Gastroesophageal sphincter (tissue), 4 donors: ENCODE measurements around the gene PITPNB. TPM values are rescaled to one million over a fixed set of nuclear protein-coding genes. Genes with fewer than 3 reads are reported as not detected.
A peak's percentile ranks its signal among the peaks of the same experiment; 100 is the strongest.

Experiments
- ATAC-seq: fragments of 150-250 bp; one replicate; pipeline ENCODE4 v1.9.1; 2016; ENCODE audit warnings: mild to moderate bottlenecking, moderate library complexity
- H3K27ac ChIP-seq, 4 donors: fragments of 200-600 bp; sonication (generic) in 3 of 4; 1 replicate in 3 of 4; 2 replicates in 1 of 4; pipeline ENCODE4 v1.5.1; 2016 to 2019
- H3K27me3 ChIP-seq: fragments of 200-600 bp; sonication (generic); one replicate; pipeline ENCODE4 v1.5.1; 2019
- H3K36me3 ChIP-seq, 2 donors: fragments of 200-600 bp; sonication (generic); one replicate each; pipeline ENCODE4 v1.5.1; 2019; ENCODE audit warnings: control low read depth in 1 of 2
- H3K4me1 ChIP-seq, 3 donors: fragments of 200-600 bp; sonication (generic); 1 replicate in 2 of 3; 2 replicates in 1 of 3; pipeline ENCODE4 v1.5.1; 2016 to 2019; ENCODE audit warnings: control low read depth in 2 of 3
- H3K4me3 ChIP-seq, 2 donors: fragments of 200-600 bp; sonication (generic); one replicate each; pipeline ENCODE4 v1.5.1; 2019; ENCODE audit warnings: mild to moderate bottlenecking in 1 of 2, moderate library complexity in 1 of 2
- H3K9me3 ChIP-seq, 3 donors: fragments of 200-600 bp; sonication (generic); one replicate each; pipeline ENCODE4 v1.5.1; 2017 to 2019; ENCODE audit warnings: control low read depth in 2 of 3
- CTCF ChIP-seq, 4 experiments: fragments of 200-600 bp in 2 of 4; fragments of 450-650 bp in 2 of 4; sonication (generic) in 1 of 4; IDR thresholded peaks; one replicate each; pipeline ENCODE4 v1.5.1; 2017 to 2019; ENCODE audit warnings: antibody characterized with exemption in 4 of 4, mild to moderate bottlenecking in 2 of 4, moderate library complexity in 2 of 4
- EP300 ChIP-seq: sonication (generic); formaldehyde crosslinking; IDR thresholded peaks from one replicate; pipeline ENCODE4 v1.6.1; 2017; ENCODE audit warnings: antibody characterized with exemption, mild to moderate bottlenecking
- POLR2A ChIP-seq, 2 donors: fragments of 450-650 bp; IDR thresholded peaks; one replicate each; pipeline ENCODE4 v1.6.1; 2017; ENCODE audit warnings: antibody characterized with exemption in 2 of 2, mild to moderate bottlenecking in 2 of 2, moderate library complexity in 1 of 2
- POLR2AphosphoS5 ChIP-seq: sonication (generic); formaldehyde crosslinking; IDR thresholded peaks from one replicate; pipeline ENCODE4 v1.6.1; 2017; ENCODE audit warnings: antibody characterized with exemption
- WGBS, 2 donors: methylation state at CpG; one replicate each; pipeline ENCODE4 v1.1.5; 2018; ENCODE audit warnings: low coverage in 1 of 2; 5-methylcytosine and 5-hydroxymethylcytosine counted together
- total RNA-seq, 4 donors: library from RNA; depleted of rRNA; stranded (reverse); fragments of >200 nt; gene quantifications; one replicate each; pipeline ENCODE4 v1.1.0, GENCODE V29; 2016

PITPNB gene
- total RNA-seq, 4 donors from 2014 or later = 62.8 to 103 (median 96.6) TPM

- H3K27ac ChIP-seq = peak overlapping the region; percentile 3 to 71 (median 60)
- H3K27me3 ChIP-seq = no peaks in the 10 kb centered on the region
- H3K4me1 ChIP-seq = peaks cover 6 to 56% (median 9%) of the 10 kb centered on the region in 3 donors
- TF ChIP-seq POLR2A (IDR thresholded peaks at IDR 0.05) = no peak
- no peak for TF ChIP-seq EP300
- no peak for TF ChIP-seq POLR2AphosphoS5
- no peak for TF ChIP-seq CTCF (IDR thresholded peaks at IDR 0.05)
- no peak overlapping the region for H3K4me3 ChIP-seq
- 5 to 21% methylated on average over 3 to 6 of the region's 6 CpGs for WGBS, 2 donors
- no peaks in the 10 kb centered on the region for H3K9me3 ChIP-seq
- H3K36me3 ChIP-seq = peaks cover 0 to 64% of the 10 kb centered on the region in 2 donors
- peak; percentile 39 for ATAC-seq
These were observed 69.0 kb downstream of the PITPNB start for GRCh38 chr22:27850000-27850521.

GRCh38 chr22:27848005-27848404 lies 71.1 kb downstream of the PITPNB start:
- TF ChIP-seq EP300 = no peak
- no peak for TF ChIP-seq CTCF (IDR thresholded peaks at IDR 0.05)
- no peak for TF ChIP-seq POLR2A (IDR thresholded peaks at IDR 0.05)
- TF ChIP-seq POLR2AphosphoS5 = no peak

GRCh38 chr22:27846910-27847309 lies 72.1 kb downstream of the PITPNB start:
- Histone ChIP-seq H3K4me1 (peaks cover 6 to 41% (median 13%) of the 10 kb centered on the region in 3 donors), H3K36me3 (peaks cover 0 to 51% of the 10 kb centered on the region in 2 donors), H3K27ac (no peak overlapping the region), H3K4me3 (no peak overlapping the region), H3K27me3 (no peaks in the 10 kb centered on the region), H3K9me3 (no peaks in the 10 kb centered on the region)
- TF ChIP-seq POLR2A (IDR thresholded peaks at IDR 0.05) (no peak), POLR2AphosphoS5 (no peak), EP300 (no peak), CTCF (IDR thresholded peaks at IDR 0.05) (no peak)
- ATAC-seq = no peak
- 85 to 91% methylated on average over 8 to 9 of the region's 9 CpGs for WGBS, 2 donors

More at GRCh38 chr22:27848005-27848404, 71.1 kb downstream of the PITPNB start:
- Histone ChIP-seq H3K9me3 (no peaks in the 10 kb centered on the region), H3K27ac (no peak overlapping the region), H3K4me3 (no peak overlapping the region), H3K36me3 (peaks cover 0 to 51% of the 10 kb centered on the region in 2 donors), H3K27me3 (no peaks in the 10 kb centered on the region), H3K4me1 (peaks cover 6 to 39% (median 9%) of the 10 kb centered on the region in 3 donors)
- ATAC-seq = no peak
- WGBS, 2 donors = no CpG with 5 or more reads among the region's 1 CpG

- TF ChIP-seq POLR2AphosphoS5 (no peak), POLR2A (IDR thresholded peaks at IDR 0.05) (no peak), EP300 (no peak)
- no peak for ATAC-seq
- Histone ChIP-seq H3K4me3 (no peak overlapping the region), H3K27me3 (no peaks in the 10 kb centered on the region), H3K4me1 (peaks cover 6 to 41% (median 13%) of the 10 kb centered on the region in 3 donors), H3K27ac (peak overlapping the region in 1 of 4 donors; percentile 23), H3K36me3 (peaks cover 0 to 46% of the 10 kb centered on the region in 2 donors), H3K9me3 (no peaks in the 10 kb centered on the region)
- 53 to 60% methylated on average over 1 to 4 of the region's 5 CpGs for WGBS, 2 donors
These were observed 72.8 kb downstream of the PITPNB start for GRCh38 chr22:27846248-27846757.

GRCh38 chr22:27845644-27846043 lies 73.4 kb downstream of the PITPNB start:
- Histone ChIP-seq H3K4me1 (peaks cover 6 to 39% (median 13%) of the 10 kb centered on the region in 3 donors), H3K27me3 (no peaks in the 10 kb centered on the region), H3K4me3 (no peak overlapping the region), H3K27ac (peak overlapping the region in 1 of 4 donors; percentile 23), H3K36me3 (peaks cover 0 to 45% of the 10 kb centered on the region in 2 donors), H3K9me3 (no peaks in the 10 kb centered on the region)
- TF ChIP-seq EP300 = no peak
- TF ChIP-seq POLR2AphosphoS5 = no peak
- no peak for TF ChIP-seq CTCF (IDR thresholded peaks at IDR 0.05)
- TF ChIP-seq POLR2A (IDR thresholded peaks at IDR 0.05) = no peak
- ATAC-seq = no peak
- 78% methylated on average over 6 of the region's 7 CpGs; no CpG with 5 or more reads in 1 of the 2 donors for WGBS, 2 donors
